ENCODE results near the gene AFF2. TPM values are rescaled to one million over a fixed set of nuclear protein-coding genes. Genes with fewer than 3 reads are reported as not detected.

AFF2 gene
- total and polyA plus RNA-seq, 11 donors = under 0.01 to 0.83 (median 0.07) TPM

DNA sequence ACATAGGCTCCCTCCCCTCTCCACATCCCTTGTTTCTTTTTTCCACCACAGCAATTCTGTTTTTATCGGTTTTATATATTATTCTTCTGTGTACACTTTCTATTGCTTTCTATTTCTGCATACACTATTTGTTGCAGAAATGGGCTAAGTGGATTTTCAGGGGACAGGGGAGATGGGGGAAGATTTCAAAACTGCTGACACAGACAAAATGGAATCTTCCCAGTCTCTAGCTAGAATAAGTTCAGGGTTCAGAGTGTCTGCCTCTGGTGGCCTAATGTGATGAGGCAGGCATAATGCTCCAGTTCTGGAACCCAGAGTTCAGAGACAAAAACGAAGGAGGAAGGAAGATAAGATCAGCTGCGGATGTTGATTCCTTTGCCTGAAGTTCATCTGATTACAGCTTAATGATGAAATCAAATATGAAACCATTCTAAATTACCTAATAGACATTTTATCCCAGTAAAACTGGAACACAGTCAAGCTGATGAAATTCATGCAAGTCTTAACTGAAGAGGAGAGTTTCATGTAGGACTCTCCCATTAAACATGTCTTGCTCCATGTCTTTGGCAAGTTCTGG, 447.1 kb downstream of the AFF2 start:
- DNase-seq = no peak
- WGBS, 4 donors = 52 to 65% (median 58%) methylated on average over 3 of the region's 3 CpGs
- Histone ChIP-seq H3K36me3 (no peaks in the 10 kb centered on the region), H3K9me3 (no peaks in the 10 kb centered on the region), H3K4me1 (no peaks in the 10 kb centered on the region), H3K4me3 (no peak overlapping the region), H3K27ac (no peak overlapping the region), H3K27me3 (no peaks in the 10 kb centered on the region)
- TF ChIP-seq POLR2A (IDR thresholded peaks at IDR 0.05) = no peak
- TF ChIP-seq, protein P1, sequence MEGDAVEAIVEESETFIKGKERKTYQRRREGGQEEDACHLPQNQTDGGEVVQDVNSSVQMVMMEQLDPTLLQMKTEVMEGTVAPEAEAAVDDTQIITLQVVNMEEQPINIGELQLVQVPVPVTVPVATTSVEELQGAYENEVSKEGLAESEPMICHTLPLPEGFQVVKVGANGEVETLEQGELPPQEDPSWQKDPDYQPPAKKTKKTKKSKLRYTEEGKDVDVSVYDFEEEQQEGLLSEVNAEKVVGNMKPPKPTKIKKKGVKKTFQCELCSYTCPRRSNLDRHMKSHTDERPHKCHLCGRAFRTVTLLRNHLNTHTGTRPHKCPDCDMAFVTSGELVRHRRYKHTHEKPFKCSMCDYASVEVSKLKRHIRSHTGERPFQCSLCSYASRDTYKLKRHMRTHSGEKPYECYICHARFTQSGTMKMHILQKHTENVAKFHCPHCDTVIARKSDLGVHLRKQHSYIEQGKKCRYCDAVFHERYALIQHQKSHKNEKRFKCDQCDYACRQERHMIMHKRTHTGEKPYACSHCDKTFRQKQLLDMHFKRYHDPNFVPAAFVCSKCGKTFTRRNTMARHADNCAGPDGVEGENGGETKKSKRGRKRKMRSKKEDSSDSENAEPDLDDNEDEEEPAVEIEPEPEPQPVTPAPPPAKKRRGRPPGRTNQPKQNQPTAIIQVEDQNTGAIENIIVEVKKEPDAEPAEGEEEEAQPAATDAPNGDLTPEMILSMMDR (IDR thresholded peaks at IDR 0.05) = no peak
- ATAC-seq = no peak
- intact Hi-C loops (cut with DNase I) = no loop called here

GRCh38 chrX:148956352-148956751, 455.9 kb downstream of the AFF2 start:
- Histone ChIP-seq H3K27ac (no peak overlapping the region), H3K27me3 (no peaks in the 10 kb centered on the region), H3K9me3 (no peaks in the 10 kb centered on the region), H3K36me3 (no peaks in the 10 kb centered on the region), H3K4me3 (no peak overlapping the region), H3K4me1 (no peaks in the 10 kb centered on the region)
- 48 to 87% (median 77%) methylated on average over 3 of the region's 3 CpGs for WGBS, 4 donors
- DNase-seq = no peak
- intact Hi-C loops (cut with DNase I) = no loop called here
- ATAC-seq = no peak
- TF ChIP-seq, protein P1 (IDR thresholded peaks at IDR 0.05) = no peak
- no peak for TF ChIP-seq POLR2A (IDR thresholded peaks at IDR 0.05)

DNA sequence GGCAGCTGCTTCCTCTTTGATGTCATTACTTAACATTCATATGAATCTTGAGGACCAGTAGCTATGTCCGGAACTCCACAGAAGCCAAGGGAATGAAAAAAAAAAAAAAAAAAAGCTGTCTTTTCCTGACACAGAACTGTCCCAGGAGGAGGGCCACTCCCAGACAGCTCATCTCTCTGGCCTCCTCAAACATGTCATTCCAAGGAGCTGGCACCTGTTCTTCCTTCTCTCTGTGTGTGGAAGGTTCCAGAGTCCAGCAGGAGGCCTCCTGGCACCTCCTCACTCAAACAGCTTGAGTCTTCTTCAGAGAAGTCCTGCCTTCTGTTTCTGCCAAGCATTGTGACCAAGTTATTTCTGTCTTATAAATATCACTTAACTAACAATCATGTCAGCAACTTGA, 458.5 kb downstream of the AFF2 start:
- H3K27ac ChIP-seq = no peak overlapping the region
- intact Hi-C loops (cut with DNase I) = no loop called here
- H3K9me3 ChIP-seq = no peaks in the 10 kb centered on the region
- H3K36me3 ChIP-seq = no peaks in the 10 kb centered on the region
- 69 to 82% (median 78%) methylated on average over 1 of the region's 1 CpG for WGBS, 4 donors
- ATAC-seq = no peak
- H3K4me3 ChIP-seq = no peak overlapping the region
- H3K27me3 ChIP-seq = no peaks in the 10 kb centered on the region
- no peaks in the 10 kb centered on the region for H3K4me1 ChIP-seq
- TF ChIP-seq POLR2A (IDR thresholded peaks at IDR 0.05) = no peak
- TF ChIP-seq, protein P1 (IDR thresholded peaks at IDR 0.05) = no peak
- no peak for DNase-seq

DNA sequence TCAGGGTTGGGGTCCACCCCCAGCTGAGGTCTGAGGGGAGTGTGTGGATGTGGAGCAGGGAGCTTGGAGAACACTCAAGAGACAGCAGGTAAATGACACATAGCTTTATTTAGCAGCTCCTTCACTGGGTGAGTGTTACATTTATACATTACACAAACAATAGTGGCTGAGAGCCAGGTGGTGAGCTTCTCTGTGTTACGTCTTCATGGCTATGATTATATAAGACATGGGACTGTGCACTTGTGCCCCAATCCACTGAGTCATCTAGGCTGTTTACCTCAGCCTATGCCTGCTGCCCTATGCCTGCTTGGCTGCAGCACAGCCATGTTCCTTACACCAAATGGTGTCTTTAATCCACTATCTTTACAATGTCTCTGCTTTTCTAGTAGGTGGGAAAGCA, 459.6 kb downstream of the AFF2 start:
- TF ChIP-seq, protein P1 (IDR thresholded peaks at IDR 0.05) = no peak
- no peak for TF ChIP-seq POLR2A (IDR thresholded peaks at IDR 0.05)
- Histone ChIP-seq H3K27ac (no peak overlapping the region), H3K4me1 (no peaks in the 10 kb centered on the region), H3K4me3 (no peak overlapping the region), H3K36me3 (no peaks in the 10 kb centered on the region), H3K9me3 (no peaks in the 10 kb centered on the region), H3K27me3 (no peaks in the 10 kb centered on the region)
- intact Hi-C loops (cut with DNase I) = no loop called here
- ATAC-seq = no peak
- 36 to 58% (median 41%) methylated on average over 1 of the region's 1 CpG for WGBS, 4 donors
- DNase-seq = no peak
